Right forelimb (tissue), 1 donor: ENCODE data around the gene PRDM7.
"Not testable (repeated sequence)": the region's sequence is repeated elsewhere in the genome, so short reads cannot be mapped to it uniquely, and the experiment has no call there.

ENCODE experiments used
- DNase-seq: peaks from one replicate; pipeline ENCODE4 v3.0.0-alpha.2; 2018

Gene PRDM7

DNA sequence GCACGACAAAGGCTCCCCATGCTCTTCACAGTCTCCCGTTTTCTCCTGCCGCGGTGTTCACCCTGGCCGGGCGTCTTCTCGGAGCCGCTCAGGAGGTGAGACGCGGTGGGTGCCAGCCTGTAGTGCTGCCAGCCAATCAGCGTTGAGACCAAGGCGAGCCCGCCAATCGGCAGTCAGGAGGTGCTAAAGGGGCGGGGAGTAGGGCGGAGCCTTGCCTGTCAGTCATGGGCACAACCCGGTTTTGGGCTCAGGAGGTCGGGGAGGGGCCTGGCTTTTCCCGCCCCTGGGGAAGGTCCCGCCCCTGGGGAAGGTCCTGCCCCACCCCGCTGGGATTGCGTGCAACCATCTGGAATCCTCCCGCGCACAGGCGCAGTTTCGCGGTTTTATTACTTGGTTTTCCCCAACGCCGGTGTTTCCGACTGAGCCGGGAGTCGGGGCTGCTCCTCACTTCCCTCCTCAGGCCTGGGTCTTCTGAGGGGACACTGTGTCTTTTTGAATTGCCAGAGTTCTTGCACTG, at the start of gene PRDM7:
PRDM7 (minus strand) TSS at position 92 of the 517 bp plus-strand sequence. CDS start 1,421 bp downstream, outside the sequence.
- DNase-seq, result peak; percentile 82

DNA sequence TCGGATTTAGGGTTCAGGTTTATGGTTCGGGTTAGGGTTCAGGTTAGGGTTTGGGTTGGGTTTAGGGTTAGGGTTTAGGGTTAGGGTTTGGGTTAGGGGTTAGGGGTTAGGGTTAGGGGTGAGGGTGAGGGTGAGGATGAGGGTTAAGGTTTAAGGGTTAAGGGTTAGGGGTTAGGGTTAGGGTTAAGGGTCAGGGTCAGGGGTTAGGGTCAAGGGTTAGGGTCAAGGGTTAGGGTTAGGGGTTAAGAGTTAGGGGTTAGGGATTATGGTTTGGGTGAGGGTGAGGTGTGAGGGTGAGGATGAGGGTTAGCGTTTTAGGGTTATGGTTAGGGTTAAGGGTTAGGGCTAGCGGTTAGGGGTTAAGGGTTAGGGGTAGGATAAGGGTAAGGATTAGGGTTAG, 44.7 kb upstream of the PRDM7 start:
- DNase-seq, result not testable (repeated sequence)

DNA sequence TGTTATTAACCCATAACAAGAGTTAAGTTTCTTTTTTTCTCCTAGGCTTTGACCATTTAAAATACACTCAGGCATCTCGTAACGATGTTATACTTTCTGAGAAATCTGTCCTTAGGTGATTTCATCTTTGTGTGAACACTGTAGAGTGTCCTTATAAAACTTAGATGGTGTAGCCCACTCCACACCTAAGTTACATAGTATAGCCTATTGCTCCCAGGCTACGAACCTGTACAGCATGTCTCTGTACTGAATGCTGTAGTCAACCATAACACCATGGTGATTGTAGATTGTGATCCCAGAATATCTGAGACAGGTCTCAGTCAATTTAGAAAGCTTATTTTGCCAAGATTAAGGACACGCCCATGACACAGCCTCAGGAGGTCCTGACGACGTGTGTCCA, 30.5 kb upstream of the PRDM7 start:
- not testable (repeated sequence) for DNase-seq

DNA sequence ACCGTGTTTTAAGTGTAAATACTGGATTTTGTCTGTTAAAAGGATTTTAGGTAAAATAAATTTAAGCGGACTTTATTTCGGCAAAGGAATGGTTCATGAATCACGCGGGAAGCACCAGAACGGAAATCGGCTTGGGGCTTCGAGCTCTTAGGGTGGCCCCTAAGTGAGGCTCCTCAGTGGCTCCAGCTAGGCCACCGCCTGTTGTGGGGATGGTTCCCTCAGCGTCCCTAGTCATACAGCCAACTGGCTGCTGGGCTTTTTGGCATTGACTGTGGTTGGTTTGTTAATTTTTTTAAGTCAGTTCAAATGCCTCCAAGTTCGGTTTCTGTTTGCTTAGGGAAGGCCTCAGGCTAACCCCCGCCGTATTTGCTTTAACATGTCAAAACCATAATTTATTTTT, 29.9 kb upstream of the PRDM7 start:
- not testable (repeated sequence) for DNase-seq

DNA sequence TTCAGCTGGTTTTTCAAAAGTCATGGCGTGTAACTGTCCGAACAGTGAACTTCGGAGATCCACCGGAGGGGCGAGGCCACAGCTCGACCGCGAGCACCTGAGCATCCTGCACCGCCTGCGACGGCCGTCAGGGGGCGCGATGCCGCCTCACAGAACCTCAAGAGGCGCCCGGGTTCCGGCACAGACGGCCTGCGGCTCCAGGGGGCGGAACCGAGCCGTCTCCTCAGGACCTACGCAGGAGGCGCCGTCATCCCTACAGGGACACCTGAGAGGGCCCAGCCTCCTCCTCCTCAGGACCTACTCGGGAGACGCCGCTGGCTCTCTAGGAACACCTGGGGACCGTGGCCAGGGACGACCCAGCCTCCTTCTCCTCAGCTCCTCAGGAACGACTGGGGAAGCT, 29.1 kb upstream of the PRDM7 start:
- DNase-seq, result not testable (repeated sequence)

GRCh38 chr16:90104725-90105124, 27.6 kb upstream of the PRDM7 start:
- DNase-seq, result not testable (repeated sequence)

- not testable (repeated sequence) for DNase-seq
These were observed 25.2 kb upstream of the PRDM7 start for GRCh38 chr16:90102086-90102884.

DNA sequence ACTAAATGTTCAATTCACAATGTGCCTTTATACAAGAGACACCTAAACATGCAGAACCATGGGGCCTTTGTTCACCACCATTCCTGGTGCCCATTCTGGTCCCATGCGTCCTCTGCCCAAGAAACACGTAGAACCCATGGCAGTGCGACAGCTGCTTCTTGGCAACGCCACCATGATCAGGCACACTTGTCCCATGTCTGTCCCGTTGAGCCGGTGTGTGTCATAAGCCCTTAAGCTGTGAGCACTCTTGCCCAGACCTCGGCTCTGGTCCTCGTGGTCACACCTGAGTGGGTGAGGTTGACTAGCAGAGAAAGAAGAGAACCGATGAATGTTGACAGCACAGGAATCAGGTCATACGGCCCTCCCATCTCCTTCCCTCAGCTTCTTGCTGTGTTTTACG, 24.2 kb upstream of the PRDM7 start:
- not testable (repeated sequence) for DNase-seq

DNA sequence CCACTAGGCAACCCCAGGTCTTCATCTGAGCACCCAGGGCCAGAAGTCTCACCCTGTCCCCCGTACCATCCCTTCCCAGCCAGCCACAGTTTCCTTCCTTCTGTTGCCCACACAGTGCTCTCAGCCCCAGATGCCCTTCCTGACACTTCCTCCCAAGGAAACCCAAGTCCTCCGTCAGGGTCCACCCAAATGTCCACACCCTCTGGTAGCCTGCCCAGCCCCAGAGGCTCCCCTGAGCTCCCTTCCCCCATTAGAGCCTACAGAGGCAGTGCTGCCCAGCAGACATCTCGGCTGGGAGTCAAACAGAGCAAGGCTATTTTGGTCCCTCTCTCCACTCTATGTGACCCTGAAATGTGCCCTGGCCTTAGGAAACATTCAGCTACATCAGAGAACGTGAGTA, 23.7 kb upstream of the PRDM7 start:
- DNase-seq, result not testable (repeated sequence)

GRCh38 chr16:90100229-90100628, 23.1 kb upstream of the PRDM7 start:
- not testable (repeated sequence) for DNase-seq

- DNase-seq, result not testable (repeated sequence)
These were observed 21.8 kb upstream of the PRDM7 start for GRCh38 chr16:90098936-90099335.

- DNase-seq, result not testable (repeated sequence)
These were observed 20.0 kb upstream of the PRDM7 start for GRCh38 chr16:90097010-90097684.

DNA sequence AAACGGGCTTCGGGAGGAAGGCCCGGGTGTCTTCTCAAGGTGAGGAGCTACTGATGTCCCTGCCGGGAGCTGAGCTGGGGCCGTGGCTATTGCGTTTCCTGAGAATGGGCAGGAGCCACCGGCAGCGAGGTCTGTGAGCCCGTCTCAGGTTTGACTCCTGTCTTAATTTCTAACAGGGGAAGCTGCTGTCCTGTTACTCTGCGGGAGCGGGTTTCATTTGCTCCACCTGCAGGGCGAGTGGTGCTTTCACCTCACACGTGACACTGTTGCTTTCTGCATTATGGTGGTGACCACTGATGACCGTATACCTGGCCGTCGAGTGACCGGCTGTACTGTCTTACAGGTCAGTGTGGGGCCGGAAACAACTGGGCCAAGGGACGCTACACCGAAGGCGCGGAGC, 17.7 kb upstream of the PRDM7 start:
- DNase-seq, result not testable (repeated sequence)

DNA sequence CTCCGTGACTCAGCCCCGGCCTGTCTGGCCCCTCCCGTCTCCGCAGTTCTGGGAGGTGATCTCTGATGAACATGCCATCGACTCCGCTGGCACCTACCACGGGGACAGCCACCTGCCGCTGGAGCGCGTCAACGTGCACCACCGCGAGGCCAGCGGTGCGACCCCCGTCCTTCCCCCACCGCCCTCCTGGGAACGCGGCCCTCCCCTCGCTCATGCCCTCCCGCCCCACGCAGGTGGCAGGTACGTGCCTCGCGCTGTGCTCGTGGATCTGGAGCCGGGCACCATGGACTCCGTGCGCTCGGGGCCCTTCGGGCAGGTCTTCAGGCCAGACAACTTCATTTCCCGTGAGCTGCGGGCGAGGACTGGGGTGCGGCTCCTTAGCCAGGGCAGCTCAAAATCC, 17.2 kb upstream of the PRDM7 start:
- not testable (repeated sequence) for DNase-seq

GRCh38 chr16:90093799-90094198, 16.7 kb upstream of the PRDM7 start:
- not testable (repeated sequence) for DNase-seq

GRCh38 chr16:90092781-90093180, 15.7 kb upstream of the PRDM7 start:
- not testable (repeated sequence) for DNase-seq

DNA sequence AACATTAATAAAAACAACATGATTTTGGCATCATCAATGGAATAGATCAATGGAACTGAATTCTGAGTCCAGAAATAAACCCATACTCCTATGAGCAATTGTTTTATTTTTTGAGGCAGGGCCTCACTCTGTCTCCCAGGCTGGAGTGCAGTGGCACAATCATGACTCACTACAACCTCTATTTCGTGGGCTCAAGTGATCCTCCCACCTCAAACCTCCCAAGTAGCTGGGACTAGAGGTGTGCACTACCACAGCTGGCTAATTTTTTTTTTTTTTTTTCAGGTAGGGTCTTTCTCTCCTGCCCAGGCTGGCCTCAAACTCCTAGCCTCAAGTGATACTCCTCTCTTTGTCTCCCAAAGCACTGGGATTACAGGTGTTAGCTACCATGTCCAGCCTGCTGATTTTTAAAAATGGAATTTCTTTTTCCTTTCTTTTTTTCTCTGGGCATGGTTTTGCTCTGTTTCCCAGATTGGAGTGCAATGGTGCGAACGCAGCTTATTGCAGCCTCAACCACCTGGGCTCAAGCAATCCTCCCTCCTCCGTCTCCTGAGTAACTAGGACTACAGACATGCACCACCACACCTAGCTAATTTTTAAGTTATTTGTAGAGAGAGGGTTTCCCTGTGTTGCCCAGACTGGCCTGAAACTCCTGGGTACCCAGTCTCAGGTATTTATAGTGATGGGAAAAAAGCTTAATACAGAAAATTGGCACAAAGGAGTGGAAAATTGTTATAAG, 7.3 kb upstream of the PRDM7 start:
- no peak for DNase-seq

GRCh38 chr16:90083139-90083538, 6.0 kb upstream of the PRDM7 start:
- DNase-seq, result no peak

- no peak for DNase-seq
These were observed 4.5 kb upstream of the PRDM7 start for GRCh38 chr16:90081606-90081970.

DNA sequence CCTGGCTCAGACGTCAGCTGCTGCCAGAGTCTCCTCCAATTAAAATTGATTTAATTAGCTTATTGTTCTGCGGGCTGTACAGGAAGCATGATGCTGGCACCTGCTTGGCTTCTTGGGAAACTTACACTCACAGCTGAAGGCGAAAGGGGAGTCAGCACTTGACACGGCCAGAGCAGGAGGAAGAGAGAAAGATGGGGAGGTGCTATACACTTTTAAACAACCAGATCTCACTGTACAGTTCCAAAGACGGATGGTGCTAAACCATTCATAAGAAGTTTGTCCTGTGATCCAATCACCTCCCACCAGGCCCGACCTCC, 1.4 kb upstream of the PRDM7 start:
- no peak for DNase-seq

DNA sequence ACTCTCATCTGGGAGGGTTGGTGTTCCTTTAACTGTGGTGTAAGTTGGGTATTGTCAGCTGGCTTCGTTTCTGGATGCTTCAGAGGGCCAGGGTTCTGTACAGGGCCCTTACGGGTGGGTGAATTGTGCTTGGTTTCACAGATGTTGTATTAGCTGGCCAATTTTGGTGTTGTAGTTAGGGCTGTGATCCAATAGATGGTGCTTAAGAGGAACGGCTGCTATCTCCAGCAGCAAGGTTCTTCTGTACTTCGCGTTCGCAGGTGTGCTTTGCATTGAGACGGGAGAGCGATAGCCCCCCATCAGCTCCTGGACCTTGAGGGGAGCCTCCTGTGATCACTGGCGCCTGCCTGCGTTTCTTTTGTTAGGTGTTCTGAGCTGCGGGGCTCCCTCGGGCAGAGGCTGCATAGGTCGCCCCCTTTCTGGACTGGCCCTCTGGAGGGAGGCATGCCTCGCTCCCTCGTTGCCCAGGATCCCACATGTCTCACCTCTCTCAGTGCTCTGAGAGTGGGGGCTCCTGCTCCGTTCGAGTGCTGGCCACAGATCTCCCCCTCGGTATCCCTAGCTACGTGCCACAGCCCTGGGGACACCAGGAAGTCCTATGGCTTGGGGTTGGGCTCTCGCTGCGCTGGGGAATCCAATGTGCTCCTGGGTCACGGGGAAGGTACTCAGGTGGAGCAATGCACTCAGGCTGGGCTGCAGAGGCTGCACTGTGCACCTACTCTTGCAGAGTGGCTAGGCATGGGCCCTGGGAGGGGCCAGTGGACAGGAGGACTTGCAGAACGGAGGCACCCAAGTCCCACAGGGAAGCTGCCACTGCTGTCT, 837 bp upstream of the PRDM7 start:
- peak; percentile 45 for DNase-seq

- no peak for DNase-seq
These were observed 4.6 kb downstream of the PRDM7 start for GRCh38 chr16:90072442-90073105.
